H1 (cell line): Measurements from ENCODE around the gene CXCL11. TPM values are rescaled to one million over a fixed set of nuclear protein-coding genes. Genes with fewer than 3 reads are reported as not detected.

ENCODE experiments used
- HDAC2 ChIP-seq, 2 experiments: fragments of 300-600 bp in 1 of 2; sonication (generic) in 1 of 2; IDR thresholded peaks; 2 replicates each; pipeline ENCODE4 v1.6.1; 2011 to 2012; ENCODE audit warnings: low read depth in 2 of 2, low read length in 2 of 2, mild to moderate bottlenecking in 2 of 2, moderate library complexity in 2 of 2, borderline replicate concordance in 1 of 2, inconsistent platforms in 1 of 2
- polyA plus RNA-seq, 7 experiments: library from polyadenylated mRNA; depleted of rRNA in 3 of 7; stranded (reverse) in 5 of 7; unstranded in 2 of 7; fragments of >200 nt in 5 of 7; fragments of 200-250 nt in 2 of 7; gene quantifications; 1 replicate in 5 of 7; 2 replicates in 1 of 7; 4 replicates in 1 of 7; pipeline versions ENCODE4 v1.2.1 to v1.2.3, GENCODE V29; 2011 to 2013; ENCODE audit warnings: missing spikeins in 2 of 7, mixed read lengths in 2 of 7
- total RNA-seq: library from RNA; stranded (reverse); fragmentation: NEBNext Ultra II Directional; extraction: Animal tissue kit (Norgen Biotek cat#: 25700); gene quantifications from 2 replicates; pipeline ENCODE4 v1.2.1, GENCODE V29; 2021

CXCL11 gene
- total and polyA plus RNA-seq, 2 of the 8 experiments (the other 6 are each of a cell fraction or from before 2014, with no cell fraction given) = 0.18 TPM; not detected in 1

DNA sequence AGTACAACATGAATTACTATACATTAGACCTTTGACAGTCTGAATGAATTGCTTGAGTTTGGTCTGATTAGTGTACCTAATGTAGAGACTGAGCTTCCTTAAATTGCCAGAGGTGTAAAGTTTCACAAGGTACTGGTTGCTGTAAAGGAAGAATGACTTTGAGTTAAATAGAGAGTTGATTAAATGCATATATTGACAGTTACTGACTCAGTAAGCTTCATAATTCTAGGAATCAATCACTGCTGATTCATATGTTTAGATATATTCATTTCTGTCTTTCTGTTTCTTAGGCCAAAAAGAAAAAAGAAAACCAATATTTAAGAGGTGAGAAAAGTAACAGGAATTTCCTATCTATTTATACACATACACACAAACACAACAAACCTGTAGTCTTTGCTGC is 22.4 kb upstream of the CXCL11 start (continued):
- TF ChIP-seq HDAC2 (IDR thresholded peaks at IDR 0.05; ENCODE audit: borderline replicate concordance in 1 of 2, low read depth in 2 of 2, low read length in 2 of 2) = no peak
